Fibroblast of skin of left biceps (primary cell): ENCODE data around the gene FRZB.
A peak's percentile ranks its signal among the peaks of the same experiment; 100 is the strongest.
"Not testable (repeated sequence)": the region's sequence is repeated elsewhere in the genome, so short reads cannot be mapped to it uniquely, and the experiment has no call there.

Source experiments
- DNase-seq, 2 experiments: peaks; one replicate each; pipeline ENCODE4 v3.0.0-alpha.2; 2013; ENCODE audit warnings: low read depth in 2 of 2

The FRZB gene, protein sequence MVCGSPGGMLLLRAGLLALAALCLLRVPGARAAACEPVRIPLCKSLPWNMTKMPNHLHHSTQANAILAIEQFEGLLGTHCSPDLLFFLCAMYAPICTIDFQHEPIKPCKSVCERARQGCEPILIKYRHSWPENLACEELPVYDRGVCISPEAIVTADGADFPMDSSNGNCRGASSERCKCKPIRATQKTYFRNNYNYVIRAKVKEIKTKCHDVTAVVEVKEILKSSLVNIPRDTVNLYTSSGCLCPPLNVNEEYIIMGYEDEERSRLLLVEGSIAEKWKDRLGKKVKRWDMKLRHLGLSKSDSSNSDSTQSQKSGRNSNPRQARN

DNA sequence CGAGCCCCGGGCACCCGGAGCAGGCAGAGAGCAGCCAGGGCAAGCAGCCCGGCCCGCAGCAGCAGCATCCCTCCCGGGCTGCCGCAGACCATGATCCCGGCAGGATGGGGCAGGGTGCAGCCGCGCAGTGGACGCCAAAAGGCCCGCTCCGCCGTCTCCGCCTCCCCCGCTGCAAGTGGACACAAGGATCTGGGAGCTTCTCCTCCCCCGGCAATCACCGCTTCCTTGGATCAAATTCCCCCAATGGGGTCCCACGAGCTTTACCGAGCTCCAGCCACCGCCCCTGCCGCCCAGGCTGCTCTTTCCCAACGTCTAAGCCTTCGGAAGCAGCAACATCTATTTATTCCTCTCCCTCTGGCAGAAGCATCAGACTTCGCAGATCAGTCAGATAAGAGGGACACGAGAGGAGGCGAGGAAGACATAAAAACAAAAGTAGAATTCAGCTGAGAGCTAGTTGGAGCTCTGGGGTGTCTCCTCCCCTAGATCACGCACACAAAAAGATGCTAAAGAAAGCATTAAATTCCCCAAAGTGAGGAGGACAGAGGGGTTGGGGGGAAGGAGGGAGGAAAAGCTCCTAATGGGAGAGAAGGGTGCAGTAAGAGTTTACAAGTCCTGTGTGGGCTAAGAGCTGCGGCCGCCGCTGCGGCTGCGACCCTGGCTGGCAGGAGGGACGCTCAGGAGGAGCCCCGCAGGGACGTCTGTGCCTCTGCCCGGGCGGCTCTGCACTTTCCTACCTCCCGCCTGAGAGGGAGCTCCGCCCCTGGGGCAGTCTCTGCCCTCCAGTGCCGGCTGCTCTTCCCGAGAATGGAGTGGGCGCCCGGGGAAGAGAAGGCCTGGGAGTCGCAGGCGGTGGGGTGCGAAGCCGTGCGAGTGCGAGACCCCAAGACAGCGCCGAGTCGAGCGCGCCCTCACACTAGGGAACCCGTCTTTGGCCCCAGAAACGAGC lies at the start of gene FRZB:
Gene FRZB, minus strand, starts transcription at position 177 of the 946 bp plus-strand sequence. Its CDS starts 85 bp downstream, at position 92.
- DNase-seq = peak in 1 of 2 experiments; percentile 23

DNA sequence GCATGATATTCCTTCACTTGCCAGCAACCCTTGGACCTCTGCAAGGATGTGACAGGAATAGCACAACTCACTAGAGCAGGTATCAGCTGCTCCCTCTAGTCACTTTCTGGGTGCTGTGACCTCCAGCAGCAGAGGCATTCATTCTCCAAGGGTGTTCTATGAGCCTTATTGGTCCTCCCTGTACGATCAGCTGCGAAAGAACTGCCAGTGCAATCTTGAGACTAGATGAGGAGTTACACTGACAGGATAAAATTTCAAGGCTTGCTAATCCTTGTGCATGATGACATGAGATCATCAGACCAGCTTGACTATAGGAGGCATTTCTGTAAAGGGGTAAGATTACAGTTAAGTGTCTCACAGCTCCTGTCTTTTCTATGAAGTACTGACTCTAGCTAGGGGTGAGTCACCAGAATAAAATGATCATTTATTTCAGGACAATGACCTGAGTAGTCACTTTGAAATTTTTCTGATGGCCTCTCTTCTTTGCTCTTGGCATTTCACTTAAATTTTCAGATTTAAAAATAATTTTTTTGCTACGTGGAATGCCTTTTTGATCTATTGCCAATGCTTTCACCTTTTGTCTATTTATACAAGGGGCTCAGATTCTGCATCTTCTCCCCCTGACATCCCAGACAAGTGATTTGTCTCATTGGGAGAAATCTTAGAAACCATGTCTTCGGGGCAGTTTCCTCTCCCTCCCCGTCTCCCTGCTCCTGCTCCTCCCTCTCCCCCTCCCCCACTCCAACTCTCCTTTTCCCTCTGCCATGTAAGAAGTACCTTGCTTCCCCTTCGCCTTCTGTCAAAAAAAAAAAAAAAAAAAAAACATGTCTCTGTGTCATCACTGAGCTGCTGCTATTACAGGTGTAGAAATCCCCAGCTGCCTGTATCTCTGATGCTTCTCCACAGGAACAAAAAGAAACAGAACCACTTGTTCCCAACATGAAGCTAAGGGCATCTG lies 49.2 kb upstream of the FRZB start:
- DNase-seq = peak; percentile 47 to 57

DNA sequence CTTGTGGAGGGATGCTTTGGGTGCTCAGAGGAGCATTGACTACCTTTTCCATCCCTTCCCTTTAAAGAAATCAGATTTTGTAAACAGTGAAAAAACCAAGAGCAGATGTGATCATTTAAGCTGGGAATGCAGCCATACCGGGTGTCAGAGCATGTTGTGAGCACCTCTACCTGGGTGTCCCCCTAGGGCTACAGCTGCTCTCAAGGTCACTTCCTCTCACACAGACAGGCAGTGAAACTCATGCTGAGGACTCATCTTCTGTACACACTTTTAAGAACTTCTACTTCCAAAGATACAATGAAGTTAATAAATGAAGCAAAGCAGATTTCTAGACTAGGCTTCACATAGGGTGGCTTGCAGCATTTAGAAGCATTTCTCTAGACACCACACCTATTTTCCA lies 48.4 kb upstream of the FRZB start:
- DNase-seq = no peak

DNA sequence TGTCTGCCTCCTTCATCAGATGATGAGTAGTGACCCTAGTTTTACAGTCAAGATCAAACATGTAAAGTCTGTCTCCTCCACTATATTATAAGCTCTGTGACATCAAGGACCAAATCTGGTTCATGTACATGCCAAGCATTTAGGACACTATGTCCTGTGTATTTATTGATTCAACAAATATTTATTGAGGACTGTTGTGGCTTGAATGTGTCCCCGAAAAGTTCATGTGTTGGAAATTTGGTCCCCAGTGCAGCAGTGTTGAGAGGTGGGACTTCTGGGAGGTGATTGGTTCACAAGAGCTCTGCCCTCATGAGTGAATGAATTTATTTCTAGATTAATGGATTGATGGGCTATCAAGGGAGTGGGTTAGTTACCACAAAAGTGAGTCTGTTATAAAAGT lies 46.6 kb upstream of the FRZB start:
- DNase-seq = no peak

DNA sequence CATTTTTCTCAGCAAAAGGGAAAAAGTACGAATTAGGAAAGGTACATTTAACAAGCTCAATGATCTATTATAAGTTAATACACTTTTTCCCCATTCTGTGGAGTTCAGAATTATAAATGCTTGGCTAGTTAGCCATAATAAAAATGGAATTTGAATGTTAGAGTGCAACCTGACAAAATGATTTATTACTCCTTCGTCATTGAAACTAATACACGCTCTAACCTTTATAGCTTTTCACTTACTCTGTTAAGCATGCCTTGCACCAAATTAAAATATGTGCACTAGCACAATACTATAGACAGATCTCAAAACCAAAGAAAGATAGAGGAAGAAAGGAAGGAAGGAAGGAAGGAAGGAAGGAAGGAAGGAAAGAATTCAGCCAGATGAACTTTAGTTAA lies 46.1 kb upstream of the FRZB start:
- no peak for DNase-seq

DNA sequence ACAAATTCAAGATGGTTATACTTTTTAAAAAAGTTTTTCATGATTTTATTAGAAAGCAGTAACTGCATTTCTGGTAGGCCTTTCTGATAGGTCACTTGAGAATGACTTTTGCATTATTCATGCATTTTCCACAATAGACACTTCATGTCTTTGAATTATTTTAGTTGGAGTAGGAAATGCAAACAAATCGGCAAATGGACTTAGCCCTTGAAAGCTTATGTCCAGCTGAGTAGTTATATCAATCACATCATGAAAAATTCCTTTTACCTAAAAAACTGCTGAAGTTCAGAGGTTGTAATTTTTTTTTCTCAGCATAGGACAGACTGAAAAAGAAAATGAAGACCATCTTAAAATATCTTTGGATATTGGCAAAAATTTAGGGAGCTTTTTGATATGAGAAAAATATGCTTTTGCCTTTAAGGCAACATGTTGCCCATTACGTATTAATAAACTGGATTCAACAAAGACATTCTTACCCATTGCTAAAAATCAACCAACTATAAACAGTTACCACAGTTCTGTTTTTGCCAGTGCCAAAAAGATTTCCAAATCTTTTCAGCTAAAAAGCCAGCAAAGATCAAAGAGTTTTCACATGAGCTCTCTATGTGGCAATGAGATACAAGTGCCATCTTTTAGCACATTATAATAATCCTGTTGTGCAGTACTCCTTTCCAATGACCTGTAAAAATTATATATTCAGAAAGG lies 45.5 kb upstream of the FRZB start:
- DNase-seq = no peak

DNA sequence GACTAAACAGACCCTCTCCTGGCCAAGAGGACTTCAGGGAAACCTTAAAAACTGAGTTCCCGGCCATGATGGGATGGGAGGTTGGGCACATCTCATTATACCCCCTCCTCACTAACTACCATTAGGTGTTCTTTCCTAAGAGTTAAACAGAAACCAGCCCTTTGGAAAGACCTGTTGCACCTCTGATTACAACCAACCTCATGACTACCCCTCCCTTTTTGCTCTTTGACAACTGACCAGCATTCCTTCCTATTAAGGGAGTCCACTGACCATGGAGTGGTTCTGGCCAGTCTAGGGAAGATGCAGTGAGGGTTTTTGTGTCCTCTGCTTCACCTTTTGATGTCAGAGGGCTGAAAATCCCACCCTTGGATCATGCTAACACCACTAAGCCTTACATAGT lies 44.5 kb upstream of the FRZB start:
- DNase-seq = no peak

DNA sequence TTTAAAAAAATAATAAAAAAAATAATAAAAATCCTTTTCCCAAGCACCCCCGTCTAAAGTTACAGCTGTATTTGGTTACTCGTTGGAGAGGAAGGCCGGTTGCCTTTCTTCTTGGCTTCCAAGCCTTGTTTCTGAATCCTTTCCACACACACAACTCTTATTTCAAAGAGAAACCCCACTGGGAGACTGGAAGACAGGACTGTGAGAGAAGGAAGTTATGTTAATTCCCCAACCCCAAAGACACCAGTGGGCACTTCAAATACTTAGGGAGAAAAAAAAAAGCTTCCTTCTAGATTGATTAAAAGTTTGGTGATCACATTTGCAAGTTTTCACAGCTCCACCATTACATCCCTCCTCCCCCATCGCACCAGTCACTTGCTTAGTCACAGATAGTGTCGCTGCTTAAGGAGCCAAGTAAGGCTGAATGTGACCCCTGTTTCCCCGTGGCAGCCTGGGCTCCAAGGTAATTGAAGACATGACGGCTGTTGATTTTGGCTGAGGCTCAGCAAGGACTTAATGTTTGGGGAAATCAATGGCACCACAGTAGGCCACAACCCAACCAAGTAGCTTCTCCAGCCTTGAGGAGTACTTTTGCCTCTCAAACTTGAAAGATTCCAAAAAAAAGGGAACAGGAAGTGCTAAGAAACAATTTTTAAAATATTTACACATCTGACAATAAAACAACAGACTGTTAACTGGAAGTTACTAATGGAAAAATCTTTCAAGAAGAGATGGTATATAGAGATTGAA lies 40.8 kb upstream of the FRZB start:
- no peak for DNase-seq

DNA sequence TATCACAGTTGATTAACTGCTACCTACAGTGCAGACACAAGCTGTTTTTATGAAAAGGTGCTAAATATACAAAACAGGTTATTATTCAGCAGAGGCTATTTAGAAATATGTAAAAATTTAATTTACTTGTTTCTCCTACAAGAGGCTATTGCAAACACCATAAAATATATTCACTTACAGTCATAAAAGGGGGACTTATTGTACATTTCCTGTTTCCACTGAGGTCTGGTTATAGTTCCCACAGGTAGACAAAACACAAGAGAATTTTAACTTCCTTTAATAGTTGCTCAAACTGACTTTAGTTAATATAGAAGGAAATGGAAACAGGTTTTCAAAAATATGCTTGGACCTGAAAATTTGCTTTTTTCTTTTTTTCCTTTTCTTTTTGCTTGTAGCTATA lies 40.0 kb upstream of the FRZB start:
- no peak for DNase-seq

DNA sequence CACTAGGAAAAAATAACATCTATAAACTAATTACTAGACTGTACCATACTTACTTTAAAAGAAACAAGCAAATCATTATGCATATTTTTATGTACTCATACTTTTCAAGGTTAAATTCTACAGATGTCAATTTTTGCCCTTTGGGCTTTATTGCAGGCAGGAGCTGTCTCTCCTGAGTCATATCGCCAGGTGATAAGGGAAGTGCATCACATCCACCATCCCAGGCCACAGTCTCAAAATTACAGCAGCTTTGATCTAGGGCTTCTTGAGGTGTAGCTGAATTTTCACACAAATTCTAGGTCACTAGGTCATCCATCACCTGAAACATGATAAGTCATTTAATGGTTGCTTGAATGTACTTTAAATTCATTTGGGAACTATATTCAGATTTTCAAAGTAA lies 38.4 kb upstream of the FRZB start:
- no peak for DNase-seq

DNA sequence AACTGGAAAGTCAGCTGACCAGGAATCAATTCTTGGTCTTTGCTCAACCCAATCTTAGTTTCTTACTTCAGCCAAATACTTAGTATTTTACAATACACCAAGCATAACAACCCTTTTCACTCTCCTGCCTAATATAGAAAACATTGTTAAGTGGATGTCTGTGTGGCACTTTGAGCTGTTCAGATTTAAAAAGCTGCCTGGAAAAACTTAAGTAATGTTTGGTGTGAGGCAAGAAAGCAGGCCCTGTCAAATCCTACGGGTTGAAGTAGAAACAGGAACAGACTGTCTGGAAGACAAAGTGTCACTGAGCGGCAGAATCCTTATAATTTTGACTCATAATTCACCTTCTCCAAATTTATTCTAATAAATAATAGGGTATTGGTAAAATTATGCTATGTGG lies 37.1 kb upstream of the FRZB start:
- no peak for DNase-seq

DNA sequence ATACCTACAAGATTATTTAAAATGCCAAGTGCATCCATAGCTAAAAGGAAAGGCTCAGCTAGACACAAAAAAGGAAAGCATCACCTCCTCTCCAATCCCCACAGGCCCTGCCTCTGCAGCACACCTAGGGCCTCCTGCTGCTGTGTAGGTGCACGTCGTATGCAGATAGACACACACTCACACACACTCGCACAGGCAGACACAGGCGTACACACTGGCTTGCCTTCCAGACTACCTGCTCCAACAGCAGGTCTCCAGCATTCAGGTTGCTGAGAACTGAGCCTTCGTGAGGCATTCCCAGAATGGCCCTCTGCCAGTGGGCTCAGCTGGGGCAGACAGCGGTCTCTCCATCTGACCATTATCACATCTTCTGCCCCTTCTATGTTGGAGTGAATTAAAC lies 35.3 kb upstream of the FRZB start:
- DNase-seq = no peak

DNA sequence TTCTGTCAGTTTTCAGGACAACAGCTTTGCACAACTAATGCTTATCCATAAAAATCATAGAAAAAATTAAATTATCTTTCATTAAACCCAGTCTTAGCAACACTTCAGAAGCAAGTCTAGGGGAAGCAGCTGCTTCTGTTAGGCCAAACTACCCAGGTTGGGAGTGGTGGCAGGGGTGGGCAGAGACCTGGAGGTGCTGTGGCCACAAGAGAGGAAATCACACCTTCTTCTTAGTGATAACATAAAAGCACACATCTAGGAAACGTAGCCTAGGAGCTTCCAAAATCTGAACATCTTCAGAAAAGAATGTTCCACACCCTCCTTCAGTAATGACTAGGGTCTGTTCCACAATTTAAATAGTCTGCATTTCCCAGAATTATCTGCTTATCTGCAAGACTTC lies 32.3 kb upstream of the FRZB start:
- DNase-seq = no peak

DNA sequence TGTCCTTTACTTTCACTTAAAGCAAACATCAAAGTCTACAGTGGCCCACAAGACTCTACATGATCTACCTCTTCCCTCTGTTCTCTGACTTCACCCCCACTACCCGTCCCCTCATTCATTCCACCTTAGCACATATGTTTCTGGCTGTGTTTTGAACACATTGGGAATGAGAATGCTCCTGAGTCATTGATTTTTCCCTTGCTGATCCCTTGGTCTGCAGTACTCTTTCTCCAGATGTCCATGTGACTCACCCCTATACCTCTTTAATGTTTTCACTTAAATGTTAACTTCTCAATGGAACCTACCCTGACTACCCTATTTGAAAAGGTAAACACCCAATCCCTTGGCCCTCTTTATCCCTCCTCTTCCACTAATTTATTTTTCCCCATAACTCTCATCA lies 30.7 kb upstream of the FRZB start:
- DNase-seq = peak in 1 of 2 experiments; percentile 23

DNA sequence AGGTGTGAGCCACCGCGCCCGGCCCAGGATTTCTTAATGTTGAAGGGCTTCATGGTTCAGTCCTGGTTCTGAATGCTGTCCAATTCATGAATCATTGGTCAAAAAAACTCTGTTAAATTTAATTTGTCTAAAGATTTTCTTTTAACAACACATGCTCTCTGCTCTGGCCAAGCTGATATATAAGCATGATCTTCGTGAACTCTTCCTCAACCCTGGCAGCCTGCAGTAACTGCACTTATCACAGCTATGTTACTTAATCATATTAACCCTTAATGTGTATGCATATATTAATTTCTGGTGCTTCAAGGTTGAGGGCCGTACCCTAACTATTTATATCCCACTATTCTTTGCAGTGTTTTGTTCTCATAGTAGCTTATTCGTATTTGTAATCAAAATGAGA lies 29.4 kb upstream of the FRZB start:
- DNase-seq = no peak

DNA sequence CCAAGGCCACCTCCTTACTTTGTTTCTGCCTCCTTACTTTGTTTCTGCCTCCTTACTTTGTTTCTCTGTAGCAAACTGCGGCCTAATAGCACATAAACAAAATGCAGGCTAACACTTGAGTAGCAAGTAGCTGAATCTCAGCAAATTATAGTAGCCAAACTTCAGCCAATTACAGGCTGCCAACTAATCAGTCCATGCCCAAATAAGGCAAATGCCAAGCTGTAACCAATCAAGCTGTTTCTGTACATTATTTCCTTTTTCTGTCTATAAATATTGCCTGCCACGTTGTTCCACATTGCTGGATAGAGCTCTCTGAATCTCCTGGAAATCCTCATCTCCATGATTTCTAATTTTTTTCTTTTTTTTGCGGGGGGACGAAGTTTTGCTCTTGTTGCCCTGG lies 28.7 kb upstream of the FRZB start:
- DNase-seq = no peak

DNA sequence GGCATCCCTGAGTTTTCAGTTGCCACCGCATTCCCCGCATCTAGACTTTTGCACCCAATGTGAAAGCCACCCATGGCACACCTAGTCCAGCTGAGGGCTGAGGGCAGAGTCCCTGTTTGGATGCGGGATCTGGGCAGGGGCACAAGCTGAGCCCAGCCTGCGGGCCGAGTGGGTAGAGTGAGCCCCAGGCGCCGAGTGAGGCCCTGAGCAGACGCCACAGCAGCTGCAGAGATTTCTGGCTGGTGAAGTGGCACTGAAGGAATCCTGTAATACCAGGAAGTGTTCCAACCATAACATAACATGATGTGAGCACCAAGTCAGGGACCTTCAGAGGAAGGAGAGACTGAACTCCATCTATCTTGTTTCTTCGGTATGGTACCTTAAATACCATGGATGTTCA lies 27.7 kb upstream of the FRZB start:
- no peak for DNase-seq

DNA sequence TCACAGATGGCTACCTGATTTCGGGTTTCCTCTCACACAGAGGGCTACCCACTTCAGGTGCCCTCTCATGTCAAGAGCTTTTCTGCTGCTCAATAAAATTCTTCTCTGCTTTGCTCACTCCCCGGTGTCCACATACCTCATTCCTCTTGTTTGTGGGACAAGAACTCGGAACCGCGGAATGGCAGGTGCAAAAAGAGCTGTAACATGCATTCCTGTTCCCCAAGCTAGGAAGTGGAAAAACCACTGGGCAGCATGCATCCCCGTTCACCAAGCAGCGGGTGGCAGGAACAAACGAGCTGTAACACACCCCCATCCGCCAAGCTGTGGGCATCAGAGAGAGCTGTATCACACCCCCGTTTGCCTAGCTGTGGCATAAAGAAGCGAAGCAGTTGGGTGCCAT lies 27.2 kb upstream of the FRZB start:
- no peak for DNase-seq

DNA sequence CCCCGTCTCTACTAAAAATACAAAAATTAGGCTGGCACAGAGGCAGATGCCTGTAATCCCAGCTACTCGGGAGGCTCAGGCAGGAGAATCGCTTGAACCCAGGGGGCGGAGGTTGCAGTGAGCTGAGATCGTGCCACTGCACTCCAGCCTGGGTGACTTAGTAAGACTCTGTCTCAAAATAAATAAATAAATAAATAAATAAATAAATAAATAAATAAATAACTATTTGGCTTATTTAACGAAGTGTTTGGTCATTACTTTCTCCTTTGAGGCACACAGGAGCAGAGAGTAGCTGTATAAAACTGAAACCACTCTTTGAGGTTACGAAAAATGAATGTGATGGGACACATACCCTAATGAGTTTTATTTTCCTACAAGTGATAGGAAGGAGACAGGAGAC lies 26.6 kb upstream of the FRZB start:
- not testable (repeated sequence) for DNase-seq

DNA sequence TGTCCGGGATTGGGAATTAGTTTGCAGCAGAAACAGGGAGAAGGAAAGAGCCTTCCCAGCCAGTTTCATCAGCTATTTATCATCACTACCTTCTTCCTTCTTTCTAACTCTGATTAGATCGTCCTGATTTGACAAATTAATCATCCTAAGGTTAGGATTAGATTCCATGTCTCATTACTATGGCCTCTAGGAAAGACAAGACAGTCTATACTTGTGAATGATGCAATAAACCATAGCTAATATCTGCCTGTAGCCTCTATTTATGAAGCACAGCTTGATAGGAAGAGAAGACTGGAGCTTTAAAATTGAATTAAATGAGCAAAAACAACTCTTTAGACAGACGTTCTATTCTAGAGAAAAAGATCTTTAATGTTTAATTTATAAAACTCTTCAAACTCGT lies 25.2 kb upstream of the FRZB start:
- DNase-seq = no peak
